CD14-positive monocyte (primary cell): ENCODE measurements around the gene GRK5. TPM values are rescaled to one million over a fixed set of nuclear protein-coding genes. Genes with fewer than 3 reads are reported as not detected.

Experiments used
- DNase-seq, 3 donors: peaks; one replicate each; pipeline ENCODE4 v3.0.0-alpha.2; 2011 to 2022
- H2AFZ ChIP-seq: 2 replicates; pipeline ENCODE4 v1.6.0; 2012; ENCODE audit warnings: mild to moderate bottlenecking, low read depth, low read length, inconsistent platforms; ENCODE audit not compliant: insufficient read depth, poor library complexity, severe bottlenecking
- H3K27ac ChIP-seq, 2 donors: 1 replicate in 1 of 2; 2 replicates in 1 of 2; pipeline ENCODE4 v1.5.1; 2012 to 2013; ENCODE audit warnings: low read length in 2 of 2, control low read depth in 1 of 2, inconsistent platforms in 1 of 2, low read depth in 1 of 2, mild to moderate bottlenecking in 1 of 2
- H3K27me3 ChIP-seq, 2 donors: one replicate each; pipeline versions ENCODE4 v1.6.0 to v1.6.1; 2011 to 2013; ENCODE audit warnings: low read length in 2 of 2; ENCODE audit not compliant: control insufficient read depth in 2 of 2, insufficient read depth in 2 of 2
- H3K36me3 ChIP-seq, 2 donors: replicated peaks in 1 of 2; 1 replicate in 1 of 2; 2 replicates in 1 of 2; pipeline versions ENCODE4 v1.5.1 to v1.6.1; 2012 to 2013; ENCODE audit warnings: low read length in 2 of 2, control low read depth in 1 of 2, inconsistent platforms in 1 of 2, mild to moderate bottlenecking in 1 of 2; ENCODE audit not compliant: insufficient read depth in 2 of 2, control insufficient read depth in 1 of 2
- H3K4me1 ChIP-seq, 2 donors: 1 replicate in 1 of 2; 2 replicates in 1 of 2; pipeline versions ENCODE4 v1.5.1 to v1.6.1; 2012 to 2013; ENCODE audit warnings: low read length in 2 of 2, control low read depth in 1 of 2, inconsistent platforms in 1 of 2, mild to moderate bottlenecking in 1 of 2, moderate library complexity in 1 of 2; ENCODE audit not compliant: insufficient read depth in 2 of 2, control insufficient read depth in 1 of 2
- H3K4me2 ChIP-seq: replicated peaks from 2 replicates; pipeline ENCODE3; 2012; ENCODE audit warnings: low read length, moderate library complexity, mild to moderate bottlenecking; ENCODE audit not compliant: poor library complexity, severe bottlenecking; ENCODE audit errors: extremely low read depth
- H3K4me3 ChIP-seq, 3 experiments: fragments of 200-600 bp in 1 of 3; sonication (generic) in 1 of 3; replicated peaks in 1 of 3; 1 replicate in 2 of 3; 2 replicates in 1 of 3; pipeline ENCODE4 v1.5.1; 2011 to 2013; ENCODE audit warnings: low read length in 3 of 3, mild to moderate bottlenecking in 3 of 3, control low read depth in 2 of 3, low read depth in 2 of 3, inconsistent platforms in 1 of 3, moderate library complexity in 1 of 3
- H3K79me2 ChIP-seq: 2 replicates; pipeline ENCODE4 v1.6.0; 2012; ENCODE audit warnings: mild to moderate bottlenecking, control low read depth, inconsistent platforms, low read length, moderate library complexity; ENCODE audit not compliant: insufficient read depth
- H3K9ac ChIP-seq: 2 replicates; pipeline ENCODE4 v1.6.0; 2017; ENCODE audit warnings: low read length, mild to moderate bottlenecking; ENCODE audit not compliant: insufficient read depth, poor library complexity, severe bottlenecking
- H3K9me3 ChIP-seq, 2 donors: replicated peaks in 1 of 2; 1 replicate in 1 of 2; 2 replicates in 1 of 2; pipeline versions ENCODE4 v1.5.1 to v1.6.1; 2012 to 2013; ENCODE audit warnings: low read length in 2 of 2, control low read depth in 1 of 2; ENCODE audit not compliant: control insufficient read depth in 1 of 2, insufficient read depth in 1 of 2
- H4K20me1 ChIP-seq: 2 replicates; pipeline ENCODE4 v1.6.0; 2012; ENCODE audit warnings: mild to moderate bottlenecking, low read length, control low read depth, moderate library complexity; ENCODE audit not compliant: insufficient read depth
- H3K27ac Mint-ChIP-seq, 7 donors: one replicate each; pipeline ENCODE4 v1.8.0; 2020; ENCODE audit warnings: mild to moderate bottlenecking in 7 of 7, mixed read lengths in 7 of 7, moderate library complexity in 6 of 7, inconsistent platforms in 2 of 7
- H3K27me3 Mint-ChIP-seq, 3 donors: one replicate each; pipeline ENCODE4 v1.8.0; 2021 to 2022; ENCODE audit warnings: low read depth in 3 of 3, mild to moderate bottlenecking in 3 of 3, mixed read lengths in 3 of 3, moderate library complexity in 3 of 3, inconsistent platforms in 1 of 3
- H3K36me3 Mint-ChIP-seq, 2 donors: one replicate each; pipeline ENCODE4 v1.8.0; 2020; ENCODE audit warnings: mixed read lengths in 2 of 2, inconsistent platforms in 1 of 2, mild to moderate bottlenecking in 1 of 2
- H3K4me1 Mint-ChIP-seq: one replicate; pipeline ENCODE4 v1.8.0; 2020; ENCODE audit warnings: mild to moderate bottlenecking, mixed read lengths
- H3K4me3 Mint-ChIP-seq, 2 donors: one replicate each; pipeline ENCODE4 v1.8.0; 2020; ENCODE audit warnings: mild to moderate bottlenecking in 2 of 2, mixed read lengths in 2 of 2, moderate library complexity in 1 of 2
- H3K9me3 Mint-ChIP-seq, 7 donors: one replicate each; pipeline ENCODE4 v1.8.0; 2020 to 2022; ENCODE audit warnings: mixed read lengths in 7 of 7, mild to moderate bottlenecking in 6 of 7, moderate library complexity in 6 of 7, inconsistent platforms in 2 of 7
- CTCF ChIP-seq: fragments of 200-600 bp; IDR thresholded peaks from one replicate; pipeline ENCODE4 v1.8.0; 2022; ENCODE audit warnings: antibody characterized with exemption, mild to moderate bottlenecking
- WGBS: methylation state at CpG from one replicate; pipeline ENCODE4 v1.1.5; 2013; ENCODE audit warnings: missing lambda C conversion rate; ENCODE audit not compliant: insufficient coverage; 5-methylcytosine and 5-hydroxymethylcytosine counted together
- intact Hi-C, 2 donors: fragments of 100-400 bp; cut with micrococcal nuclease; formaldehyde crosslinking; loops; one replicate each; pipeline versions ENCODE4 v1.15.0 to v1.15.1; 2023
- polyA plus RNA-seq, 3 donors: library from polyadenylated mRNA; depleted of rRNA in 1 of 3; unstranded in 2 of 3; stranded (reverse) in 1 of 3; fragments of 300-500 nt in 2 of 3; fragments of >200 nt in 1 of 3; fragmentation: Illumina TruSeq in 2 of 3; gene quantifications; 1 replicate in 2 of 3; 2 replicates in 1 of 3; pipeline ENCODE4 v1.2.3, GENCODE V29; 2012 to 2021

The GRK5 gene
- polyA plus RNA-seq, 3 donors: 1.2 to 6.5 (median 2.8) TPM

- peaks cover 5 to 14% (median 12%) of the 10 kb centered on the region in 7 donors for H3K9me3 Mint-ChIP-seq
- H3K27ac ChIP-seq: peak overlapping the region in 1 of 2 donors; percentile 38
- DNase-seq: no peak
Observed at GRCh38 chr10:119292968-119293760, 85.8 kb downstream of the GRK5 start.

GRCh38 chr10:119296703-119297102 is 89.3 kb downstream of the GRK5 start:
- no peak for TF ChIP-seq CTCF
- WGBS: 80% methylated on average over 3 of the region's 4 CpGs
- peaks cover 0 to 13% of the 10 kb centered on the region in 2 donors for H3K9me3 ChIP-seq
- DNase-seq: no peak
- no peaks in the 10 kb centered on the region for H3K36me3 ChIP-seq
- peaks cover 8 to 9% of the 10 kb centered on the region in 2 donors for H3K36me3 Mint-ChIP-seq
- H3K4me3 Mint-ChIP-seq: no peak overlapping the region
- H3K9me3 Mint-ChIP-seq: peaks cover 5 to 14% (median 10%) of the 10 kb centered on the region in 7 donors
- H3K4me2 ChIP-seq: no peak overlapping the region
- H3K79me2 ChIP-seq: no peaks in the 10 kb centered on the region
- peaks cover 5 to 6% of the 10 kb centered on the region in 2 donors for H3K4me1 ChIP-seq
- intact Hi-C loops: no loop called here
- H3K4me1 Mint-ChIP-seq: peaks cover 11% of the 10 kb centered on the region
- no peak overlapping the region for H2AFZ ChIP-seq
- H3K27ac Mint-ChIP-seq: peak overlapping the region in 1 of 7 donors; percentile 20
- no peak overlapping the region for H3K9ac ChIP-seq
- peaks cover 0 to under 1% (median 0%) of the 10 kb centered on the region in 3 donors for H3K27me3 Mint-ChIP-seq
- H4K20me1 ChIP-seq: peaks cover 18% of the 10 kb centered on the region
- no peak overlapping the region for H3K4me3 ChIP-seq
- no peaks in the 10 kb centered on the region for H3K27me3 ChIP-seq
- H3K27ac ChIP-seq: no peak overlapping the region

More at GRCh38 chr10:119292968-119293760, 85.8 kb downstream of the GRK5 start:
- Histone ChIP-seq H3K9ac (no peak overlapping the region), H3K36me3 (no peaks in the 10 kb centered on the region), H3K27me3 (no peaks in the 10 kb centered on the region), H3K79me2 (no peaks in the 10 kb centered on the region), H4K20me1 (peaks cover 12% of the 10 kb centered on the region), H3K9me3 (peaks cover 0 to 13% of the 10 kb centered on the region in 2 donors), H3K4me1 (peaks cover 8 to 9% of the 10 kb centered on the region in 2 donors), H3K4me2 (no peak overlapping the region), H2AFZ (no peak overlapping the region), H3K4me3 (no peak overlapping the region)
- no peak for TF ChIP-seq CTCF
- Mint-ChIP-seq H3K36me3 (peaks cover 8 to 9% of the 10 kb centered on the region in 2 donors), H3K27ac (peak overlapping the region in 2 of 7 donors; percentile 32 to 60), H3K27me3 (peaks cover 0 to 5% (median 0%) of the 10 kb centered on the region in 3 donors), H3K4me3 (no peak overlapping the region), H3K4me1 (peaks cover 19% of the 10 kb centered on the region)
- intact Hi-C loops: no loop called here
- 100% methylated on average over 5 of the region's 11 CpGs for WGBS
